ENCODE results near the gene PTPN3.

Gene PTPN3

DNA sequence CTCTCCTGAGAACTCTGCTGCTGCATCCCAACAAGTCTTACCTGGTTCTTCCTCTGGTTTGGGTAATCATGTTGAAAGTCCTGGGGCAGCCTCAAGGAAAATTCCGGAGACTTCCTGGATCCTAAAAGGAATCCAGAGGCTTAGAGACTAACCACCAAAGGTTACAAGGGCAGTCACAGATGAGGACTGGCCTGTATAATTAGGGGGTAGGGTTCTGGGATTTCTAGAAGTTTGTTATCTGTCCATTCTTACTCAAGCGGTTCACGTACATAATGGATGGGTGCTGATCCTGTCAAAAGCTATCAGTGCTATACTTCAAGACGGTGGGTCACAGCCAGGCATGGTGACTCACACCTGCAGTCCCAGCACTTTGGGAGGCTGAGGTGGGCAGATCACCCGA lies 125.9 kb downstream of the PTPN3 start:
- H3K9me2 ChIP-seq (replicated peaks; ENCODE audit: insufficient read depth, low read length), result no peaks in the 10 kb centered on the region
- H3K27me3 ChIP-seq (ENCODE audit: low read length), result no peaks in the 10 kb centered on the region
- H3K4me2 ChIP-seq (ENCODE audit: low read depth, low read length, poor library complexity, severe bottlenecking), result no peak overlapping the region
- no peaks in the 10 kb centered on the region for H4K20me1 ChIP-seq (ENCODE audit: low read depth, low read length)
- no peak overlapping the region for H3K9ac ChIP-seq (ENCODE audit: low read length)
- H2AFZ ChIP-seq (ENCODE audit: low read depth, low read length, severe bottlenecking), result no peak overlapping the region
- H3K36me3 ChIP-seq (ENCODE audit: low read length), result no peaks in the 10 kb centered on the region
- H3K4me3 ChIP-seq (ENCODE audit: insufficient read depth, low read length, poor library complexity, severe bottlenecking), result no peak overlapping the region
- TF ChIP-seq, protein P1, sequence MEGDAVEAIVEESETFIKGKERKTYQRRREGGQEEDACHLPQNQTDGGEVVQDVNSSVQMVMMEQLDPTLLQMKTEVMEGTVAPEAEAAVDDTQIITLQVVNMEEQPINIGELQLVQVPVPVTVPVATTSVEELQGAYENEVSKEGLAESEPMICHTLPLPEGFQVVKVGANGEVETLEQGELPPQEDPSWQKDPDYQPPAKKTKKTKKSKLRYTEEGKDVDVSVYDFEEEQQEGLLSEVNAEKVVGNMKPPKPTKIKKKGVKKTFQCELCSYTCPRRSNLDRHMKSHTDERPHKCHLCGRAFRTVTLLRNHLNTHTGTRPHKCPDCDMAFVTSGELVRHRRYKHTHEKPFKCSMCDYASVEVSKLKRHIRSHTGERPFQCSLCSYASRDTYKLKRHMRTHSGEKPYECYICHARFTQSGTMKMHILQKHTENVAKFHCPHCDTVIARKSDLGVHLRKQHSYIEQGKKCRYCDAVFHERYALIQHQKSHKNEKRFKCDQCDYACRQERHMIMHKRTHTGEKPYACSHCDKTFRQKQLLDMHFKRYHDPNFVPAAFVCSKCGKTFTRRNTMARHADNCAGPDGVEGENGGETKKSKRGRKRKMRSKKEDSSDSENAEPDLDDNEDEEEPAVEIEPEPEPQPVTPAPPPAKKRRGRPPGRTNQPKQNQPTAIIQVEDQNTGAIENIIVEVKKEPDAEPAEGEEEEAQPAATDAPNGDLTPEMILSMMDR (IDR thresholded peaks at IDR 0.05; ENCODE audit: insufficient read depth, low read length, poor library complexity, severe bottlenecking), result no peak
- no peak for TF ChIP-seq EZH2phosphoT487 (conservative IDR thresholded peaks at IDR 0.05; ENCODE audit: low read length)
- H3F3A ChIP-seq (ENCODE audit: insufficient read depth), result no peaks in the 10 kb centered on the region
- H3K27ac ChIP-seq (ENCODE audit: low read depth, low read length), result no peak overlapping the region
- H3K9me3 ChIP-seq (ENCODE audit: insufficient read depth, low read length), result no peaks in the 10 kb centered on the region
- H3K79me2 ChIP-seq (ENCODE audit: insufficient read depth, low read length), result no peaks in the 10 kb centered on the region

DNA sequence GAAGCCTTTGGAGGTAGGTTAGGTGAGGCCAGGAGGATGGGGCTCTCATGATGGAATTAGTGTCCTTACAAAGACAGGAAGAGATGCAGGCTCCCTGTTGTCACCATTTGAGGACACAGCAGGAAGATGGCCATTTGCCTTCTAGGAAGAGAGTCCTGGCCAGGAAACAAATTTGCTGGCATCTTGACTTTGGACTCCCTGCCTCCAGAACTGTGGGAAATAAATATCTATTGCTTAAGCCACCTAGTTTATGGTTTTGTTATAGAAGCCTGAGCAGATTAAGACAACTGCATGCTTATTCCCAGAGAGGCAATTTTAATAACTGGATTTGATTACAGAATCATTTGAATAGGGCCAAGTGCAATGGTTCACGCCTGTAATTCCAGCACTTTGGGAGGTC lies 126.7 kb downstream of the PTPN3 start:
- no peak for TF ChIP-seq EZH2phosphoT487 (conservative IDR thresholded peaks at IDR 0.05; ENCODE audit: low read length)
- TF ChIP-seq, protein P1 (IDR thresholded peaks at IDR 0.05; ENCODE audit: insufficient read depth, low read length, poor library complexity, severe bottlenecking), result no peak
- Histone ChIP-seq H3F3A (ENCODE audit: insufficient read depth) (no peaks in the 10 kb centered on the region), H3K4me3 (ENCODE audit: insufficient read depth, low read length, poor library complexity, severe bottlenecking) (no peak overlapping the region), H2AFZ (ENCODE audit: low read depth, low read length, severe bottlenecking) (no peak overlapping the region), H3K9ac (ENCODE audit: low read length) (no peak overlapping the region), H3K9me2 (replicated peaks; ENCODE audit: insufficient read depth, low read length) (no peaks in the 10 kb centered on the region), H3K27ac (ENCODE audit: low read depth, low read length) (no peak overlapping the region), H3K4me2 (ENCODE audit: low read depth, low read length, poor library complexity, severe bottlenecking) (no peak overlapping the region), H3K27me3 (ENCODE audit: low read length) (no peaks in the 10 kb centered on the region), H4K20me1 (ENCODE audit: low read depth, low read length) (no peaks in the 10 kb centered on the region), H3K79me2 (ENCODE audit: insufficient read depth, low read length) (no peaks in the 10 kb centered on the region), H3K36me3 (ENCODE audit: low read length) (no peaks in the 10 kb centered on the region), H3K9me3 (ENCODE audit: insufficient read depth, low read length) (no peaks in the 10 kb centered on the region)

DNA sequence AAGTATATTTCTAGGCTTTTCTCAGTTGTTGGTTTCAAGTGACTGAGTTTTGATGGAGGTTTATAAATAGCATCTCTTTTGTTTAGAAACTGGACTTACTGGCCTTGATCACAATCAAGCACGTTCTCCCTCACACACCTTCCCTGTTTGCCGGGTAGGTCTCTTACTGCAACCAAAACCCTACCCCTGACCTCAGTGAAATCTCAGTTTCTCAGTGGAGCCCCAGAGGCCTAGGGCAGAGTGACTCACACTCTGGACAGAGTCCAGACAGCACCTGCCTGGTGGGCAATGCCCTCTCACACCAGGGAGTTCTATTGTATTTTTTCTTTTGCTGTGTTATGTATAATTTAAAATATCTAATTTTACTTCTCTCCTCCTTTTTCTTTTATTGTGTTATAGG lies 128.8 kb downstream of the PTPN3 start:
- Histone ChIP-seq H3K9ac (ENCODE audit: low read length) (no peak overlapping the region), H3K27ac (ENCODE audit: low read depth, low read length) (no peak overlapping the region), H3F3A (ENCODE audit: insufficient read depth) (no peaks in the 10 kb centered on the region), H3K4me3 (ENCODE audit: insufficient read depth, low read length, poor library complexity, severe bottlenecking) (no peak overlapping the region), H3K9me3 (ENCODE audit: insufficient read depth, low read length) (no peaks in the 10 kb centered on the region), H3K36me3 (ENCODE audit: low read length) (no peaks in the 10 kb centered on the region), H3K27me3 (ENCODE audit: low read length) (no peaks in the 10 kb centered on the region), H3K9me2 (replicated peaks; ENCODE audit: insufficient read depth, low read length) (no peaks in the 10 kb centered on the region), H3K4me2 (ENCODE audit: low read depth, low read length, poor library complexity, severe bottlenecking) (no peak overlapping the region), H3K79me2 (ENCODE audit: insufficient read depth, low read length) (no peaks in the 10 kb centered on the region), H2AFZ (ENCODE audit: low read depth, low read length, severe bottlenecking) (no peak overlapping the region), H4K20me1 (ENCODE audit: low read depth, low read length) (no peaks in the 10 kb centered on the region)
- TF ChIP-seq, protein P1 (IDR thresholded peaks at IDR 0.05; ENCODE audit: insufficient read depth, low read length, poor library complexity, severe bottlenecking), result no peak
- TF ChIP-seq EZH2phosphoT487 (conservative IDR thresholded peaks at IDR 0.05; ENCODE audit: low read length), result no peak

Data from SU-DHL-6 (cell line).